ENCODE measurements around the gene ADCY5. TPM values are rescaled to one million over a fixed set of nuclear protein-coding genes. Genes with fewer than 3 reads are reported as not detected.

ADCY5 gene
- total and polyA plus RNA-seq, 8 donors, result 3.4 to 17.6 (median 14.2) TPM

DNA sequence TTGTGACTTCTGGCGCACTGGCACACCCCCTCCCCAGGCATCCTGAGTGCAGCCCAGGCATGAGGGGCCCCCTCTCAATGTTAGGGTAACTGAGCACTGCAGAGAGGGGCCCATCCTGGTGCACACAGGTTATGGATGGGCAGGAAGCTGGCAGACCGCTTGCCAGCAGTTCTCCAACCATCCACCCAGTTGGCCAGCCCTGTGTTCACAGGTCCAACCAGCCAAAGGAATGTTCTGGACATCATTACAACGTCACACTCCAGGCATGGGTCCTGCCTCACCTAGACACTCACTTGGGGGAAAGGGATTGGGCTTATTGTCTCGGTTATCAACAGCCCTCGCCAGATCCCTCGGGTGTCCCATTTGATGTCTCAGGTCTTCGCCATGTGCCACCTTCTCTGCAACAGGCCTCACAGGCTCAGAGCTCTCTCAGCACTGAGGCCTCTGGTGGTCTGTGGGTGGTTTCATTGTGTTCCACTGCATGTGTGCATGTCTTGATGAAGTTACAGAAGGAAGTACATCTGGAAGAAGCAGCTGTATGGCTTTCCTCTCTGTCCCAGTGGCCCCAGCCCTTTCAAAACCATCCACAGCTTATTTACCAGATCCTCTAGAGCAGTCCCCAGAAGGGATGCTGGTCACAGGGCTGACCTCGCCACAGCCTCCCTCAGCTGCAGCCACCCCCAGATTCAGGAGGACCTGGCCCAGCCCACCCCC, 23.7 kb downstream of the ADCY5 start:
- no peak for DNase-seq
- TF ChIP-seq, protein P1, sequence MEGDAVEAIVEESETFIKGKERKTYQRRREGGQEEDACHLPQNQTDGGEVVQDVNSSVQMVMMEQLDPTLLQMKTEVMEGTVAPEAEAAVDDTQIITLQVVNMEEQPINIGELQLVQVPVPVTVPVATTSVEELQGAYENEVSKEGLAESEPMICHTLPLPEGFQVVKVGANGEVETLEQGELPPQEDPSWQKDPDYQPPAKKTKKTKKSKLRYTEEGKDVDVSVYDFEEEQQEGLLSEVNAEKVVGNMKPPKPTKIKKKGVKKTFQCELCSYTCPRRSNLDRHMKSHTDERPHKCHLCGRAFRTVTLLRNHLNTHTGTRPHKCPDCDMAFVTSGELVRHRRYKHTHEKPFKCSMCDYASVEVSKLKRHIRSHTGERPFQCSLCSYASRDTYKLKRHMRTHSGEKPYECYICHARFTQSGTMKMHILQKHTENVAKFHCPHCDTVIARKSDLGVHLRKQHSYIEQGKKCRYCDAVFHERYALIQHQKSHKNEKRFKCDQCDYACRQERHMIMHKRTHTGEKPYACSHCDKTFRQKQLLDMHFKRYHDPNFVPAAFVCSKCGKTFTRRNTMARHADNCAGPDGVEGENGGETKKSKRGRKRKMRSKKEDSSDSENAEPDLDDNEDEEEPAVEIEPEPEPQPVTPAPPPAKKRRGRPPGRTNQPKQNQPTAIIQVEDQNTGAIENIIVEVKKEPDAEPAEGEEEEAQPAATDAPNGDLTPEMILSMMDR (IDR thresholded peaks at IDR 0.05), result no peak
- intact Hi-C loops (cut with DNase I), result no loop called here
- no peaks in the 10 kb centered on the region for H3K36me3 ChIP-seq
- no peaks in the 10 kb centered on the region for H3K4me1 ChIP-seq
- no peak overlapping the region for H3K27ac ChIP-seq
- H3K27me3 ChIP-seq, result no peaks in the 10 kb centered on the region
- no peak for ATAC-seq
- H3K9me3 ChIP-seq, result no peaks in the 10 kb centered on the region
- no peak overlapping the region for H3K4me3 ChIP-seq

DNA sequence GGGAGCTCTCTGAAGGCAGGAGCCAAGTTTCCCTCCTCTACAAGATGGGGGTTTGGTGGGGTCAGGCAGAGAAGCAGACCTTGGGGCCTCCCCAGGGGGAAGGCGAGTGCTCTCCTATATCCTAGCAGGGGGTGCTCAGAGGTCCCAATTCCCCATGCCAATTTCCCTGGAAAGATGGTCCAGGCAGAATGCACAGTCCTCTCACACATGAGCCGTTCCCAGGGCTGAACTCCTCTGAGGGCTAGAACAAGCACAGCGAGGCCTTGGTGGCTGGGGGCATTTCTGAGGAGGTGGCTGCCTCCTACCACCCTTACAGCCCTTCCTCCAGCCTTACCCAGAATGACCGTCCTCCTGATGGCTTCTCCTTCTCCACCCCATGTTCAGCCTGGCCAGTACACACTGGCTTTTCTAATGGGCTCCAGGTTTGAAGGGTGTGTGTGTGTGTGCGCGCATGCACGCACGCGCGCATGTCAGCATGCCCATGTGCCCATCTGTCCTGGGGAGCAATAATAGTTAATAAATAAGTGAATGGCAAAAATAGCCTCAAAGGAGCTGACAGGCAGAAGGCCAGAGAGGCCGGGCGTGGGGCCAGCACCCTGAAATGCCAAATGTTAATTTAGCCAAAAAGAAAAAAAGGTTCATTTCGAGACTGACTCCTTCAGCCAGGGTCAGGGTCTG, 24.4 kb downstream of the ADCY5 start:
- Histone ChIP-seq H3K4me1 (no peaks in the 10 kb centered on the region), H3K36me3 (no peaks in the 10 kb centered on the region), H3K9me3 (no peaks in the 10 kb centered on the region), H3K27ac (no peak overlapping the region), H3K27me3 (no peaks in the 10 kb centered on the region), H3K4me3 (no peak overlapping the region)
- intact Hi-C loops (cut with DNase I), result no loop called here
- DNase-seq (no peak), ATAC-seq (no peak)
- TF ChIP-seq, protein P1 (IDR thresholded peaks at IDR 0.05), result no peak

DNA sequence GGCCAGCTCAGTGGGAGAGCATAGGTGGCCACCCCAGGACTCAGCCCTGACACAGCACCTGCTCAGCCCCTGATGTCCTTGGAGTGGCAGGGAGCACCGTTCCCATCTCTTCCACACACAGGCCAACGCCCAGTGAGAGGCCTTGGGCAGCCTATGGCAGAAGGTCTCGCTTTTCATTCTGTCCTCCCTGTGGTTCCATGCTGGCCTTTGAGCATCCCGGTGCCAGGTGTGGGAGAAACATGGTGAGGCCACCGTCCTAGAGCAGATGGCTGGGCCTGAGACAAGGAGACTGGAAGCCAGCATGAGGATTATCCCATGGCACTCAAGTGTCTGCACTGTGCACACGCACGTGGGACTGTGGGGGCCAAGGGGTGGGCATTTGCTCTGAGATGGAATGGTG, 25.1 kb downstream of the ADCY5 start:
- Histone ChIP-seq H3K4me3 (no peak overlapping the region), H3K4me1 (no peaks in the 10 kb centered on the region), H3K27me3 (no peaks in the 10 kb centered on the region), H3K9me3 (no peaks in the 10 kb centered on the region), H3K27ac (no peak overlapping the region), H3K36me3 (no peaks in the 10 kb centered on the region)
- no peak for ATAC-seq
- intact Hi-C loops (cut with DNase I), result no loop called here
- no peak for DNase-seq
- TF ChIP-seq, protein P1 (IDR thresholded peaks at IDR 0.05), result no peak

DNA sequence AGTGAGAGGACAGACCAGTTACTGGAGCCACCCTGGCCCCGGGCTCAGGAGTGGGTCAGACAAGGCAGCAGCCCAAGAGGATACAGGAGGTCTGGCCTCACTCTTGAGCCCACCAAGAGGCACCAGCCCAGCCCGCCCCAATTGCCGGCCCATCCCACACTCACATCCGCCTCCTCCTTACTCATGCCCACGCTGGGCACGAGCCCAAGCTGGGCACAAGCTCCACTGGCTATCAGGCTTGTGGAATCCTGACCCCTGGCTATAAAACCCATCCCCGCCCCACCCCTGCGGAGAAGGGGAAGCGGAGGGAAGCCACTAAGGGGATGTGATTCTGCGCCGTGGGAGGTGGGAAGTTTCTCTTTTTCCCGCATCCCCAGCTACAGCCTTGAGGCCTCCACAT, 25.9 kb downstream of the ADCY5 start:
- Histone ChIP-seq H3K27ac (no peak overlapping the region), H3K4me1 (no peaks in the 10 kb centered on the region), H3K9me3 (no peaks in the 10 kb centered on the region), H3K4me3 (no peak overlapping the region), H3K36me3 (no peaks in the 10 kb centered on the region), H3K27me3 (no peaks in the 10 kb centered on the region)
- TF ChIP-seq, protein P1 (IDR thresholded peaks at IDR 0.05), result no peak
- ATAC-seq (no peak), DNase-seq (no peak)
- intact Hi-C loops (cut with DNase I), result no loop called here

DNA sequence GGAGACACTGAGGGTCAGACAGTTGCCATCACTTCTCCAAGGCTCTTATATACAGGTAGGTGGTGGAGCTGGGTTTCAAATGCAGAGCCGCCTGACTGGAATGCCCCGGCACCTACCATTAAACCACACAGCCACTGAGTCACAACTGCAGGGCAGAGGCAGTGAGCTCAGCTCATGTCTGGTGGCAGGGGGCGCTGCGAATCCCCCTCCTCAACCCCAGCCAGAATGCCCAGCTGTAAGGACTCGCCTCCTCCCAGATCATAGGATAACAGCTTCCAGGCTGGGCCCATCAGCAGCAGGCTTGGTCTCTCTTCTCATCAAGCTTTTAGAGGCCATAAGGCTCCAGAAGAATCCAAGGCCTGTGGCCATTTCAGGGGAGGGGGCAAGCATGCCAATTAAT, 26.4 kb downstream of the ADCY5 start:
- ATAC-seq (no peak), DNase-seq (no peak)
- no peaks in the 10 kb centered on the region for H3K27me3 ChIP-seq
- no peaks in the 10 kb centered on the region for H3K36me3 ChIP-seq
- TF ChIP-seq, protein P1 (IDR thresholded peaks at IDR 0.05), result no peak
- H3K4me3 ChIP-seq, result no peak overlapping the region
- no peaks in the 10 kb centered on the region for H3K9me3 ChIP-seq
- H3K27ac ChIP-seq, result no peak overlapping the region
- H3K4me1 ChIP-seq, result no peaks in the 10 kb centered on the region
- intact Hi-C loops (cut with DNase I), result no loop called here
